T-helper 1 cell treated with Interleukin-12 subunit alpha and Interleukin-12 subunit beta and Interleukin-4 antibody, amounts not matched to agents 30 ng/mL and 1 ng/mL, for 36 hours (primary cell): ENCODE measurements around the gene SELENOW. TPM values are rescaled to one million over a fixed set of nuclear protein-coding genes. Genes with fewer than 3 reads are reported as not detected.
"Not testable (repeated sequence)": the region's sequence is repeated elsewhere in the genome, so short reads cannot be mapped to it uniquely, and the experiment has no call there.

Experiments used
- intact Hi-C: fragments of 100-400 bp; cut with micrococcal nuclease; formaldehyde crosslinking; loops from one replicate; pipeline ENCODE4 v1.15.1; 2024
- total RNA-seq: library from RNA; stranded (reverse); gene quantifications from 2 replicates; pipeline ENCODE4 v1.2.3, GENCODE V29; 2022

Gene SELENOW
- total RNA-seq, 1 donor from 2014 or later: 89.1 TPM

GRCh38 chr19:47781590-47782262, 3.2 kb downstream of the SELENOW start:
- intact Hi-C loops: no loop called here

DNA sequence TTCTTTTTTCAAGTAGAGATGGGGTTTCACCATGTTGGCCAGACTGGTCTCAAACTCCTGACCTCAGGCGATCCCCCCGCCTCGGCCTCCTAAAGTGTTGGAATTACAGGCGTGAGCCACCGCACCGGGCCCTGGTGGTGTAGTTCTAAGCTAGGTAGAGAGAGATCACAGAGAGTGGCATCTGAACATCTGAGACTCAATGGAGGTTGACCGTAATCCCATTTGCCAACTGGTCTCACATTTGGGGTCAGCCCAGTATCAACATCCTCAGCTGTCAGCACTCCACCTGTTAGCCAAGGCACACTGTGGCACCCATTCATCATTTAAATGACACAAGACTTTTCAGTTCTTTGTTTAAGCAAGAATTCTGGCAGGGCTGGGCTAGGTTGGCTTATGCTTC, 8.1 kb downstream of the SELENOW start:
- intact Hi-C loops: no loop called here

DNA sequence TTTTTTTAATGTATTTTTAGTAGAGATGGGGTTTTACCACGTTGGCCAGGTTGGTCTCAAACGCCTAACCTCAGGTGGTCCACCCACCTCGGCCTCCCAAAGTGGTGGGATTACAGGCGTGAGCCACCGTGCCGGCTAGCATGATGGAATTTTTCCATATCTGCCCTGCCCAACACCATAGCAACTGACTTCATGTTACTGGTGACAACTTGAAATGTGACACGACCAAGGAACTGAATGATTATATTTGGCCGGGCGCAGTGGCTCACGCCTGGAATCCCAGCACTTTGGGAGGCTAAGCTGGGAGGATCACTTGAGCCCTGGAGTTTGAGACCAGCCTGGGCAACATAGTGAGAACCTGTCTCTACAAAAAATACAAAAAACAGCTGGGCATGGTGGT, 8.8 kb downstream of the SELENOW start:
- intact Hi-C loops: not testable (repeated sequence)

DNA sequence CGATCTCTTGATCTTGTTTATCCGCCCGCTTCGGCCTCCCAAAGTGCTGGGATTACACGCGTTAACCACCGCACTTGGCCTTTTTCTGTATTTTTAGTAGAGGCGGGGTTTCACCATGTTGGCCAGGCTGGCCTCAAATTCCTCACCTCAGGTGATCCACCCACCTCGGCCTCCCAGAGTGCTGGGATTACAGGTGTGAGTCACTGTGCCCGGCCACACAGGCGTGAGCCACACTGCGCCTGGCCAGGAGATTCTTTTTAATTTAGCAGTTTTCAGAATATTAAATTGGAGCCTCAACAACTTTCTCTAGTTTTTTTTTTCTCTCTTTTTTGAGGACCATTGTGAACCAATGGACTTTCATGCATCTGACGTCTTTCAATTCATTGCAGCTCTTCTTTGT, 11.3 kb downstream of the SELENOW start:
- intact Hi-C loops: not testable (repeated sequence)

DNA sequence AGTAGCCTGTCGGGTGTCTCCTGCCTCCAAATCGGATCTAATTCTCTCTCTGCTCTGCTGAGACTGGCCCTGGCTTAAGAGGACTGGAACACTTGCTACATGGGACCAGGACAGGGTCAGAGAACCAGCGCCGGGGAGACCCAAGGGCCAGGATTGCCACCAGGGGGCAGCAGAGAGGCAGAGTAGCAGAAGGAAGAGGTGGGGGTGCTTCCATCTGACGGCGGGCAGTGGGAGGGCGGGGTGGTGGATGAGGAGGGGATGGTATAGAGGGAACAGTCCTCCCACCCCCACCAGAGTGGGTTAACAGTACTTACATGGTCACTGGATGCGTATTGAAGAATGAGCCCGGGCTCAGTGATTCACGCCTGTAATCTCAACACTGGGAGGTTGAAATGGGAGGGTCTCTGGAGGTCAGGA, 11.9 kb downstream of the SELENOW start:
- intact Hi-C loops: no loop called here

DNA sequence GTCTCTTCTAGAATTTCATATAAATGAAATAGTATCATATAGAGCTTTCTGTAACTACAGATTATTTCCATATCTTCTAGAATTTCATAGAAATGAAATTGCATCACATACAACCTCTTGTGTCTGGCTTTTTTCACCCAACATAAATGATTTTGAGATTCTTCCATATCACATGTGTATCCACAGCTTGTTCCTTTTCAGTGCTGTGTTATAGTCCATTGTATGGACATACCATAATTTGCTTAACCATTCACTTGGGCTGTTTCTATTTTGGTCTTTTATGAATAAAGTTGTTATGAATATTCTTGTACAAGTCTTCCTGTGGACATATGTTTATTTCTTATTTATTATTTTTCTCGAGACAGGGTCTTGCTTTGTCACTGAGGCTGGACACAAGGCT, 14.1 kb downstream of the SELENOW start:
- intact Hi-C loops: no loop called here

DNA sequence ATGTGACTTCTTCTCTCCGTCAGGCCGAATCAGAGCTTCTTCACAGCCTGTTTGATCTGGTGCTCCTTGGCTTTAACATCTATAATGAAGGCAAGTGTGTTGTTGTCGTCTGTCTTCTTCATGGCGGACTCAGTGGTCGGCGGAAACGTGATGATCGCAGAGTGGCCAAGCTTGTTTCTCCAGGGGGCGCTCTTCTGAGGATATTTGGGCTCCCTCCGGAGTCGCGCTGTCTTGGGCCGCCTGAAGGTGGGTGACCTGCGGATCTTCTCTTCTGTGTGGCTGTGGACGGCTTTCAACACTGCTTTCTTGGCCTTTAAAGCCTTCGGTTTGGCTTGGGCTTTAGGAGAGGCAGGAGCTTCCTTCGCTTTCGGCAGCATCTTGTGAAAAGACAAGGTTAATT, 16.0 kb downstream of the SELENOW start:
- intact Hi-C loops: no loop called here

GRCh38 chr19:47796785-47797184, 18.3 kb downstream of the SELENOW start:
- intact Hi-C loops: no loop called here

DNA sequence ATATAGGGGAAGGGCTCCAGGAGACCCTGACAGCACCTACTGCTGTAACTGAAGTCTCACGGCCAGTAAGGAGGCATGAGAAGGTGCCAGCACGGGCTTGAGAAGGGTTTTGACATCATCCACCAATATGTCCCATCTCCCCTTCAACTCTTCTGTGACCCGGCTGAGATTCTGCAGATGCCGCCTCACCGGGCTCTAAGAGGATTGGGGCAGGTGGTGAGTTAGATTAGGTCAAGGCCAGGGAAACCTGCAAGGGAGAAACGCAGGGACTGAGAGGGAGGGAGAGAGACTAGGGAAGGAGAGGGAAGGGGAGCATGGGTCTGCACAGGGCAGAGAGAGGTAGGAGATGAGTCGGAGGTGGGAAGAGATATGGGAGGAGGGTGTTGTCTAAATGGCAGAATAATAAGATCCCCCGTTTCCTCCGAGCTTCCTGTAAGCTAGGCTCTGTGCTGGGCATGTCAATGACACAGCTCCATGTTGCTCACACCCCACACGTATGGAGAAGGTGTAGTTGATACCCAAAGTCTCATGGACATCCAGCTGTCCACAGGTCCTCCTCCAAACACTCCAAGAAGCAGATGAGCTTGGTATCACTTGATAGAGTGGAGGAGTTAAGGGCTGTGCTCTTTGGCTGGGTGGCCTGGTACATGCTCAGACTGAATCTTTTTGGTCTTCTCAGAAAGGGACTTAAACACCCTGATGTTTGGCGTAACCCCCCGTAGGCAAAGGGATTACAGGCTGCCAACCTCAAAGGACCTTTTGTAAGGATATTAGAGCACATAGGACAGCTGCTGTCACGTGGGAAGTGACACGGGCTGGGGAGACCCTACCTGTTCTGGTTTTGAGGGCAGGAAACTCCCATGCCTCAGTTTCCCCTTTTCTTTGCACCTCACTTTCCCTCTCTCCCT, 19.7 kb downstream of the SELENOW start:
- intact Hi-C loops: no loop called here

GRCh38 chr19:47798904-47799266, 20.4 kb downstream of the SELENOW start:
- intact Hi-C loops: no loop called here

- intact Hi-C loops: no loop called here
Measured at GRCh38 chr19:47801270-47801669, 22.8 kb downstream of the SELENOW start.

DNA sequence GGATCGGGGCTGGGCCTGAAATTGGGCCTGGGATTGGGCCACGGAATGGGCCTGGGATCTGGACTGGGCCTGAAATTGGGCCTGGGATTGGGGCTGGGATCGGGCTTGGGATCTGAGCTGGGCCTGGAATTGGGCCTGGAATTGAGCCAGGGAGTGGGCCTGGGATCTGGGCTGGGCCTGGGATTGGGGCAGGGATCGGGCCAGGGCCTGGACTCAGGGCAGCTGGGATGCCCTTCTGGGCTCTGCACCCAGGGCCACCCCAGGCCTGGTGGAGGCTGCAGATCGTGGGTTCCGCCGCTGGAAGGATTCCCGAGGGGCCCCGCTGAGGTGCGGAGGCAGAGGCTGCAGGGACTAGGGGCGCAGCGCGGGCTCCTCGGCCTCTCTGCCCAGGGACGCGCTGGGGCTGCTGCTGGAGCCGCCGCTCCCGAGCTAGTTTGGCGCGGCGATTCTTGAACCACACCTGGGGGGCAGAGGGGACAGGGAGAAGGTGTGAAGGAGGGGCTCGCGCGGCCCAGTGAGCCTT, 24.1 kb downstream of the SELENOW start:
- intact Hi-C loops: no loop called here

- intact Hi-C loops: not testable (repeated sequence)
Measured at GRCh38 chr19:47803148-47803547, 24.6 kb downstream of the SELENOW start.

GRCh38 chr19:47803671-47804070, 25.2 kb downstream of the SELENOW start:
- intact Hi-C loops: not testable (repeated sequence)

- intact Hi-C loops: not testable (repeated sequence)
Measured at GRCh38 chr19:47804451-47804850, 25.9 kb downstream of the SELENOW start, which contains the start of gene TPRX1. TSS of gene TPRX1 (minus strand) at chr19:47804551. CDS start at chr19:47804539, 12 bp downstream.

DNA sequence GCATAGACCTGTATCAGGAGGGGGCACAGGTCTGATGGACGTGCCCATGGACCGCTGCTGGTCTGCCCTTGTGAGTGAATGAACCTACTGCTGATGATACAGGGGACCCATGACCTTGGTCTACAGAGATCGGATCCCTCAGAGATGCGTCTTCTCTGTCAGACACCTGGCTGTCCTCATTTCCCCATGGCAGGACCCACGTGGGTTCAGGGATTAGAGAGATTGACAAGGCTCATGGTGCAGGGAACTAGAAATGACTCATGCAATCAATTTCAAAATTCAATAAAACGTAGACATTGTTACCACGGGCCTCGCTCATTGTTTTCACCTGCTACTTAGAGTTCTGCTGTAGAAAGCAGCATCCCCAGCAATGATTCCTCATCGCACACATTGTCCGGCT, 26.8 kb downstream of the SELENOW start:
- intact Hi-C loops: no loop called here

DNA sequence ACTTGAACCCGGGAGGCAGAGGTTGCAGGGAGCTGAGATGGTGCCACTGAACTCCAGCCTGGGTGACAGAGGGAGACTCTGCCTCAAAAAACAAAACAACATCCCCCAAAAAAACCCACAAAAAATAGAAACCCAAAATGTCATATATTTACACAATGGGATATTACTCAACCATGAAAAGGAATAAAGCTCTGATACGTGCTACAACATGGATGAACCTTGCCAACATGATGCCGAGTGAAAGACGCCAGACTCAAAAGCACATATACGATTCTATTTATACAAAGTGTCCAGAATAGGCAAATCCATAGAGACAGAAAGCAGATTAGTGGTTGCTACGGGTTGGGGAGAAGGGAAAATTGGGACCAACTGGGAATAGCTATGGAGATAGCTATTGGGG, 27.9 kb downstream of the SELENOW start:
- intact Hi-C loops: no loop called here

GRCh38 chr19:47813304-47813994, 34.9 kb downstream of the SELENOW start:
- intact Hi-C loops: loop anchor here (1.0 kb wide), 1 partner anchor 50 kb away; no protein-coding TSS in a partner anchor

DNA sequence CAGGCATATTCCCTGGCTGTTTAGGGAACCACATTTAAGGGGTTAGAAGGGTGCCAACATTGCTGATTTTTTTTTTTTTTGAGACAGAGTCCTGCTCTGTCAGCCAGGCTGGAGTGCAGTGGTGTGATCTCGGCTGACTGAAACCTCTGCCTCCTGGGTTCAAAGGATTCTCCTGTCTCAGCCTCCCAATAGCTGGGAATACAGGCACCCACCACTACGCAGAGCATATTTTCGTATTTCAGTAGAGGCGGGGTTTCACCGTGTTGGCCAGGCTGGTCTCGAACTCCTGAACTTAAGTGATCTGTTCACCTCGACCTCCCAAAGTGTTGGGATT, 35.5 kb downstream of the SELENOW start:
- intact Hi-C loops: loop anchor here (1.0 kb wide), 1 partner anchor 49 kb away; no protein-coding TSS in a partner anchor

DNA sequence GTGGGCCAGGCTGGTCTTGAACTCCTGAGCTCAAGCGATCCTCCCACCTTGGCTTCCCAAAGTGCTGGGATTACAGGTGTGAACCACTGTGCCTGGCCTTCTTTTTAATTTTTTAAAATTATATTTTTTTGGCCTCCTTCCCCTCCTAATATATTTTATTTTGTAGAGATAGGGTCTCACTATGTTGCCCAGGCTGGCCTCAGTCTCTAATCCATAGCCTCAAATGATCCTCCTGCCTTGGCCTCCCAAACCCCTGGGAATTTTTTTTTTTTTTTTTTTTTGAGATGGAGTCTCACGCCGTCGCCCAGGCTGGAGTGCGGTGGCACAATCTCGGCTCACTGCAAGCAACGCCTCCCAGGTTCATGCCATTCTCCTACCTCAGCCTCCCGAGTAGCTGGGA, 37.8 kb downstream of the SELENOW start:
- intact Hi-C loops: not testable (repeated sequence)

DNA sequence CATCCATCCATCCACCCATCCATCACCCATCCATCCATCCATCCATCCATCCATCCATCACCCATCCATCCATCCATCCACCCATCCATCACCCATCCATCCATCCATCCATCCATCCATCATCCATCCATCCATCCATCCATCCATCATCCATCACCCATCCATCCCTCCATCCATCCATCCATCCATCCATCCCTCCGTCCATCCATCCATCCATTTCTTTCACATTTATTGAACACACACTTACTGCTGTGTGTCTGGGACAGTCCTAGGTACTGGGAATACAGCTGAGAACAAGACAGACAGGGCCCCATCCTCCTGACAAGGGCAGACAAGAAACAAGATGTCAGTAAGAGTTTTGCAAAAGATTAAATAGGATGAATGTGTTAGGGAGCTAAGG, 39.7 kb downstream of the SELENOW start:
- intact Hi-C loops: not testable (repeated sequence)

DNA sequence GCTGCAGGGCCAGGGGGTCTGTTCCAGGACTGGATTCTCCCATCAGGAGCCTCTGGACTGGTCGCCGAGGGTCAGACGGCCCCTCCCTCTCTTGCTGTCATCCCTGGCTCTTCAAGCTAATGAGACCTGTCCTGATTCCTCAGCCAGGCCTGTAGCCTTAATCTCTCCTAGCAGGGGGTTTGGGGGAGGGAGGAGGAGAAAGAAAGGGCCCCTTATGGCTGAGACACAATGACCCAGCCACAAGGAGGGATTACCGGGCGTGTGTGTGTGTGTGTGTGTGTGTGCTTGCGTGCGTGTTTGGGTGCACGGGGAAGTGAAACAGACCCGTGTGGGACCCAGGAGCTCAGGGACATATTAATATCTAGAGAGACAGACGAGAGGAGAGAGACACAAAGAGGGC, 41.4 kb downstream of the SELENOW start:
- intact Hi-C loops: no loop called here
